AG04449 (cell line): ENCODE measurements around the gene ASTN2.

Source experiments
- CTCF ChIA-PET: fragments of 350-600 bp; formaldehyde crosslinking; extraction: SDS; loops from one replicate; lab custom pipeline; 2021; ENCODE audit warnings: antibody characterized with exemption; lab: Yijun Ruan, JAX
- POLR2A ChIA-PET: fragments of 400-600, 350-600 bp; formaldehyde crosslinking; extraction: SDS; loops from one replicate; lab custom pipeline; 2020; ENCODE audit warnings: antibody characterized with exemption, inconsistent platforms; lab: Yijun Ruan, JAX
- DNase-seq: peaks from one replicate; pipeline ENCODE4 v3.0.0-alpha.2; 2010; ENCODE audit warnings: low read depth, low spot score
- H3K4me3 ChIP-seq: 2 replicates; pipeline ENCODE4 v1.5.1; 2011; ENCODE audit warnings: low read depth, mild to moderate bottlenecking, control low read depth, low read length
- CTCF ChIP-seq: IDR thresholded peaks from one replicate; pipeline ENCODE4 v1.5.1; 2011; ENCODE audit warnings: mild to moderate bottlenecking, moderate library complexity, low read length, control low read depth, inconsistent platforms; ENCODE audit not compliant: insufficient read depth; ENCODE audit errors: missing control alignments

Gene ASTN2

GRCh38 chr9:116860509-116861120 lies 554.2 kb downstream of the ASTN2 start:
- TF ChIP-seq CTCF = peak; percentile 83
- ChIA-PET CTCF (interaction anchor here (0.6 to 13.7 kb wide), 31 partner anchors 9 to 1277 kb away, joined by 3 to 312 read pairs (median 3); no protein-coding TSS in a partner anchor), POLR2A (no interaction called here)
- DNase-seq = peak; percentile 2
- H3K4me3 ChIP-seq = no peak overlapping the region

GRCh38 chr9:116859763-116860162 lies 555.1 kb downstream of the ASTN2 start:
- H3K4me3 ChIP-seq = no peak overlapping the region
- ChIA-PET POLR2A (no interaction called here), CTCF (interaction anchor here (0.6 to 13.7 kb wide), 23 partner anchors 8 to 1276 kb away, joined by 3 to 312 read pairs (median 5); no protein-coding TSS in a partner anchor)
- DNase-seq = no peak
- no peak for TF ChIP-seq CTCF

GRCh38 chr9:116857321-116857720 lies 557.5 kb downstream of the ASTN2 start:
- DNase-seq = no peak
- CTCF ChIA-PET = interaction anchor here (13.7 kb wide), 1 partner anchor 122 kb away, joined by 312 read pairs; no protein-coding TSS in a partner anchor
- POLR2A ChIA-PET = no interaction called here
- TF ChIP-seq CTCF = no peak
- H3K4me3 ChIP-seq = no peak overlapping the region

- TF ChIP-seq CTCF = no peak
- no peak overlapping the region for H3K4me3 ChIP-seq
- POLR2A ChIA-PET = no interaction called here
- no peak for DNase-seq
- CTCF ChIA-PET = interaction anchor here (13.7 kb wide), 1 partner anchor 120 kb away, joined by 312 read pairs; no protein-coding TSS in a partner anchor
Observed at GRCh38 chr9:116855881-116856662, 558.8 kb downstream of the ASTN2 start.

- CTCF ChIA-PET = interaction anchor here (1.6 kb wide), 1 partner anchor 11 kb away, joined by 6 read pairs; no protein-coding TSS in a partner anchor
- TF ChIP-seq CTCF = no peak
- POLR2A ChIA-PET = no interaction called here
- no peak for DNase-seq
- H3K4me3 ChIP-seq = no peak overlapping the region
Observed at GRCh38 chr9:116849721-116850120, 565.1 kb downstream of the ASTN2 start.

GRCh38 chr9:116844621-116845020 lies 570.2 kb downstream of the ASTN2 start:
- ChIA-PET POLR2A (no interaction called here), CTCF (interaction anchor here (2.7 kb wide), 1 partner anchor 16 kb away, joined by 13 read pairs; no protein-coding TSS in a partner anchor)
- TF ChIP-seq CTCF = no peak
- no peak overlapping the region for H3K4me3 ChIP-seq
- DNase-seq = no peak
